Ovary (tissue), 3 donors: ENCODE results near the gene IFRD2.

ENCODE experiments used
- CTCF ChIP-seq, 3 donors: fragments of 450-650 bp in 2 of 3; fragments of 200-600 bp in 1 of 3; IDR thresholded peaks; one replicate each; pipeline versions ENCODE4 v1.5.1 to v1.8.0; 2016 to 2022; ENCODE audit warnings: antibody characterized with exemption in 3 of 3, mild to moderate bottlenecking in 1 of 3
- EP300 ChIP-seq: sonication (generic); formaldehyde crosslinking; IDR thresholded peaks from one replicate; pipeline ENCODE4 v1.6.1; 2017; ENCODE audit warnings: antibody characterized with exemption
- POLR2A ChIP-seq: fragments of 450-650 bp; IDR thresholded peaks from one replicate; pipeline ENCODE4 v1.6.1; 2017; ENCODE audit warnings: antibody characterized with exemption, mild to moderate bottlenecking, moderate library complexity
- donor health status: DM: no; HTN: no; CAD: no.

GRCh38 chr3:50297896-50298725 is 5.9 kb upstream of the IFRD2 start:
- no peak for TF ChIP-seq POLR2A
- no peak for TF ChIP-seq CTCF (IDR thresholded peaks at IDR 0.05)
- TF ChIP-seq EP300: no peak
